MCF 10A (cell line): ENCODE results near the gene COX17. TPM values are rescaled to one million over a fixed set of nuclear protein-coding genes. Genes with fewer than 3 reads are reported as not detected.

ENCODE experiments used
- BruUV-seq: library from RNA; stranded (reverse); fragments of 400-500 nt; replicated peaks from 2 replicates; lab custom pipeline; 2021; lab: Mats Ljungman, UMichigan
- CTCF ChIA-PET: fragments of 300-600 bp; sonication (Branson Sonifier 250); formaldehyde crosslinking; extraction: SDS; loops from one replicate; lab custom pipeline; 2021; ENCODE audit warnings: antibody characterized with exemption, inconsistent platforms; lab: Yijun Ruan, JAX
- POLR2A ChIA-PET: fragments of 300-600, 350-650 bp; sonication (Branson Sonifier 250); formaldehyde crosslinking; extraction: SDS; loops from one replicate; lab custom pipeline; 2020; ENCODE audit warnings: antibody characterized with exemption, inconsistent platforms; lab: Yijun Ruan, JAX
- DNase-seq: peaks from one replicate; pipeline ENCODE4 v3.0.0-alpha.2; 2018; ENCODE audit not compliant: unreplicated experiment
- H3K27ac Mint-ChIP-seq: one replicate; pipeline ENCODE4 v1.8.0; 2022; ENCODE audit warnings: mild to moderate bottlenecking, low read depth, mixed read lengths; ENCODE audit not compliant: unreplicated experiment
- H3K27me3 Mint-ChIP-seq: one replicate; pipeline ENCODE4 v1.8.0; 2022; ENCODE audit warnings: mixed read lengths; ENCODE audit not compliant: insufficient read depth, unreplicated experiment
- H3K36me3 Mint-ChIP-seq: one replicate; pipeline ENCODE4 v1.8.0; 2022; ENCODE audit warnings: mild to moderate bottlenecking, moderate library complexity, mixed read lengths; ENCODE audit not compliant: insufficient read depth, unreplicated experiment
- H3K4me1 Mint-ChIP-seq: one replicate; pipeline ENCODE4 v1.8.0; 2022; ENCODE audit warnings: mixed read lengths; ENCODE audit not compliant: insufficient read depth, unreplicated experiment
- H3K4me3 Mint-ChIP-seq: one replicate; pipeline ENCODE4 v1.8.0; 2022; ENCODE audit warnings: mild to moderate bottlenecking, moderate library complexity, mixed read lengths; ENCODE audit not compliant: unreplicated experiment
- H3K9me3 Mint-ChIP-seq: one replicate; pipeline ENCODE4 v1.8.0; 2022; ENCODE audit warnings: mixed read lengths; ENCODE audit not compliant: unreplicated experiment
- intact Hi-C: fragments of 100-400 bp; cut with micrococcal nuclease; formaldehyde crosslinking; loops from 2 replicates; pipeline ENCODE4 v1.14.1; 2022
- total RNA-seq: library from RNA; stranded (reverse); gene quantifications from 2 replicates; pipeline ENCODE4 v1.2.3, GENCODE V29; 2022
- TF ChIP-seq, protein P1 (sequence below): fragments of 200-600 bp; IDR thresholded peaks from one replicate; pipeline ENCODE4 v1.8.0; 2022; ENCODE audit warnings: antibody characterized with exemption, mild to moderate bottlenecking; ENCODE audit not compliant: unreplicated experiment

Gene COX17
- total RNA-seq, 1 experiment from 2014 or later: 47.9 TPM

DNA sequence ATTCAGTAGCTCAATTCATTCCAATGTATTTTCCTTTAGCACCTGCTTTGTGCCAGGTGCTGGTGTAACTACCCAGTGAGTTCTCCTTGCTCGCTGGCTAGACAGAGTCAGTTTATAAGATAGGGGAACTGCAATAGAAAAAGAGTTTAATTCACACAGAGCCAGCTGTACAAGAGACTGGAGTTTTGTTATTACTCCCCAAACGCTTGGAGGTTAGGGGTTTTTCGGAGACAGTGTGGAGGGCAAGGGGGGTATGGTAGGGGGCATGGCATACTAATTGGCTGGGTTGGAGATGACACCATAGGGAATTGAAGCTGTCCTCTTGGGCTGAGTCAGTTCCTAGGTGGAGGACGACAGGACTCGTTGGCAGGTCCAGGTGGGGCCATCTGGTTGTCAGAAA lies 20.2 kb upstream of the COX17 start:
- no peak for DNase-seq
- H3K36me3 Mint-ChIP-seq: no peaks in the 10 kb centered on the region
- no peaks in the 10 kb centered on the region for H3K9me3 Mint-ChIP-seq
- no TSS peak for BruUV-seq
- H3K27ac Mint-ChIP-seq: no peak overlapping the region
- no peak overlapping the region for H3K4me3 Mint-ChIP-seq
- intact Hi-C loops: no loop called here
- H3K27me3 Mint-ChIP-seq: no peaks in the 10 kb centered on the region
- ChIA-PET CTCF (interaction anchor here (0.6 to 1.1 kb wide), 3 partner anchors 72 to 813 kb away, joined by 3 read pairs; no protein-coding TSS in a partner anchor), POLR2A (no interaction called here)
- H3K4me1 Mint-ChIP-seq: no peaks in the 10 kb centered on the region
- TF ChIP-seq, protein P1, sequence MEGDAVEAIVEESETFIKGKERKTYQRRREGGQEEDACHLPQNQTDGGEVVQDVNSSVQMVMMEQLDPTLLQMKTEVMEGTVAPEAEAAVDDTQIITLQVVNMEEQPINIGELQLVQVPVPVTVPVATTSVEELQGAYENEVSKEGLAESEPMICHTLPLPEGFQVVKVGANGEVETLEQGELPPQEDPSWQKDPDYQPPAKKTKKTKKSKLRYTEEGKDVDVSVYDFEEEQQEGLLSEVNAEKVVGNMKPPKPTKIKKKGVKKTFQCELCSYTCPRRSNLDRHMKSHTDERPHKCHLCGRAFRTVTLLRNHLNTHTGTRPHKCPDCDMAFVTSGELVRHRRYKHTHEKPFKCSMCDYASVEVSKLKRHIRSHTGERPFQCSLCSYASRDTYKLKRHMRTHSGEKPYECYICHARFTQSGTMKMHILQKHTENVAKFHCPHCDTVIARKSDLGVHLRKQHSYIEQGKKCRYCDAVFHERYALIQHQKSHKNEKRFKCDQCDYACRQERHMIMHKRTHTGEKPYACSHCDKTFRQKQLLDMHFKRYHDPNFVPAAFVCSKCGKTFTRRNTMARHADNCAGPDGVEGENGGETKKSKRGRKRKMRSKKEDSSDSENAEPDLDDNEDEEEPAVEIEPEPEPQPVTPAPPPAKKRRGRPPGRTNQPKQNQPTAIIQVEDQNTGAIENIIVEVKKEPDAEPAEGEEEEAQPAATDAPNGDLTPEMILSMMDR: no peak

GRCh38 chr3:119695480-119695879 lies 18.3 kb upstream of the COX17 start:
- H3K4me3 Mint-ChIP-seq: no peak overlapping the region
- TF ChIP-seq, protein P1: no peak
- no TSS peak for BruUV-seq
- ChIA-PET POLR2A (no interaction called here), CTCF (interaction anchor here (0.5 to 2.4 kb wide), 6 partner anchors 13 to 812 kb away, joined by 3 to 9 read pairs (median 4); no protein-coding TSS in a partner anchor)
- intact Hi-C loops: no loop called here
- H3K9me3 Mint-ChIP-seq: no peaks in the 10 kb centered on the region
- peak; percentile 13 for DNase-seq
- H3K27ac Mint-ChIP-seq: no peak overlapping the region
- no peaks in the 10 kb centered on the region for H3K36me3 Mint-ChIP-seq
- H3K4me1 Mint-ChIP-seq: no peaks in the 10 kb centered on the region
- no peaks in the 10 kb centered on the region for H3K27me3 Mint-ChIP-seq

DNA sequence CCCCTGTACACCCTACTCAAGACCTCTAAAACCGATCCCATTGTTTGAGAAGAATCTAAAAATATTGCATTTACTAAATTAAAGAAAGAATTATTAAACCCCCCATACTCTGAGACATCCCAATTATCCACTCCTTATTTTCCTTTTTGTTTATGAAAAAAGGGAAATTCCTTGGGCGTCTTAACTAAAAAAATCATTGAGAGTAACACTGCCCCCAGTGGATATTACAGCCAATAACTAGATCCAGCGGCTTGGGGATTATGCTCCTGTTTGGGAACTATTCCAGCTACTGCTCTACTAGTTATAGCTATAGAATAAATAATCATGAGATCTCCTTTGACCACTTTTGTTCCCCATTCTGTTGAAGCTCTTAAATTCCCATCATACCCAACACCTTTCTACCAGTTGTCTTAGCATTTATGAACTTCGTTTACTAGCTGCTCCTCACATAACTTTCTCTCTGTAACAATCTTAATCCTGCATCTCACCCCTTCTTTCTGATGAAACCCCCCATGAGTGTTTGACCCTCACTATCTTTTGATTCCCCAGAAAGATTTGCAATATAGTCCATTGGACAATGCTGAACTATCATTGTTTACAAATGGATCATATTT lies 12.9 kb upstream of the COX17 start:
- Mint-ChIP-seq H3K9me3 (no peaks in the 10 kb centered on the region), H3K27me3 (no peaks in the 10 kb centered on the region), H3K36me3 (no peaks in the 10 kb centered on the region), H3K4me3 (no peak overlapping the region), H3K27ac (no peak overlapping the region), H3K4me1 (no peaks in the 10 kb centered on the region)
- intact Hi-C loops: no loop called here
- BruUV-seq: no TSS peak
- ChIA-PET CTCF (interaction anchor here (0.6 to 3.0 kb wide), 24 partner anchors 9 to 1476 kb away, joined by 3 to 36 read pairs (median 3); partner anchors contain the start of gene TMEM39A), POLR2A (no interaction called here)
- TF ChIP-seq, protein P1: peak; percentile 33
- DNase-seq: peak; percentile 48

- POLR2A ChIA-PET: interaction anchor here (0.9 to 1.2 kb wide), 2 partner anchors 186 to 383 kb away, joined by 3 read pairs; partner anchors contain the start of gene TIMMDC1
- CTCF ChIA-PET: interaction anchor here (0.6 to 1.4 kb wide), 6 partner anchors 11 to 443 kb away, joined by 3 to 5 read pairs (median 3); partner anchors contain the start of gene B4GALT4
- Mint-ChIP-seq H3K4me3 (no peak overlapping the region), H3K27me3 (no peaks in the 10 kb centered on the region), H3K4me1 (no peaks in the 10 kb centered on the region), H3K36me3 (no peaks in the 10 kb centered on the region), H3K9me3 (no peaks in the 10 kb centered on the region), H3K27ac (no peak overlapping the region)
- no TSS peak for BruUV-seq
- DNase-seq: no peak
- TF ChIP-seq, protein P1: no peak
- intact Hi-C loops: loop anchor here (5.0 kb wide), 1 partner anchor 499 kb away; no protein-coding TSS in a partner anchor
Measured at GRCh38 chr3:119683421-119683820, 6.2 kb upstream of the COX17 start.
